ENCODE data around the gene EFNA2.
A peak's percentile ranks its signal among the peaks of the same experiment; 100 is the strongest.

The EFNA2 gene

DNA sequence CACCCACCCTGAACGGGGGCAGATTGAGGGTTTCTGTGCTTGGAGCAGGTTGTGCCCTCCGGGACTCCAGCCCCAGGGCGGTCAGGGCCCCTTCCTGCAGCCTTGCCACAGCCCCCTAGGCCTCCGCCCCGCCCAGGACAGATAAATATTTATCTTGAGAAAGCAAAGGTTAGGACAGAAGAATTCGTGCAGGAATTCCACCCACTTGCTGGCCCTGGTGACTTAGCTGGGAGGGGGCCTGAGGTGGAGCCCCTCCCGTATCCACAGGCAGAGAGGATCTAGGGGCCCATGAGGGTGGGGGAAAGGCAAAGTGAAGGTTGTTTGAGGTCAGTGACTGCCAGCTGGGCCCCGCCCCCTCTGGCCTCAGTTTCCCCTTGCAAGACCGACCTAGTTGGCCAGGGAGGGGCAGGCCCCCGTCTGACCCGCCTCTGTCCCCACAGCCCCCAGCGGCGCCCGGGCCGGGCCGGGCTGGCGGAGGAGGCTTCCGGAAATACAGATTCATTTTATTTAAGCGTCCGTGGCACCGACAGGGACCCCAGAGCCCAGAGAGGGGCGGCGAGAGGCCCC, 32.1 kb upstream of the EFNA2 start:
- Mint-ChIP-seq H3K4me3 (peak overlapping the region; percentile 81 to 92), H3K27me3 (no peaks in the 10 kb centered on the region), H3K27ac (peak overlapping the region; percentile 89), H3K4me1 (peaks cover 26 to 49% of the 10 kb centered on the region in 2 donors), H3K36me3 (peaks cover 34 to 39% of the 10 kb centered on the region in 2 donors), H3K9me3 (no peaks in the 10 kb centered on the region)
- ATAC-seq (replicated peaks) (no peak), DNase-seq (no peak)

- Mint-ChIP-seq H3K4me3 (no peak overlapping the region), H3K27ac (peak overlapping the region; percentile 37)
Observed at GRCh38 chr19:1254081-1254527, 31.6 kb upstream of the EFNA2 start.

DNA sequence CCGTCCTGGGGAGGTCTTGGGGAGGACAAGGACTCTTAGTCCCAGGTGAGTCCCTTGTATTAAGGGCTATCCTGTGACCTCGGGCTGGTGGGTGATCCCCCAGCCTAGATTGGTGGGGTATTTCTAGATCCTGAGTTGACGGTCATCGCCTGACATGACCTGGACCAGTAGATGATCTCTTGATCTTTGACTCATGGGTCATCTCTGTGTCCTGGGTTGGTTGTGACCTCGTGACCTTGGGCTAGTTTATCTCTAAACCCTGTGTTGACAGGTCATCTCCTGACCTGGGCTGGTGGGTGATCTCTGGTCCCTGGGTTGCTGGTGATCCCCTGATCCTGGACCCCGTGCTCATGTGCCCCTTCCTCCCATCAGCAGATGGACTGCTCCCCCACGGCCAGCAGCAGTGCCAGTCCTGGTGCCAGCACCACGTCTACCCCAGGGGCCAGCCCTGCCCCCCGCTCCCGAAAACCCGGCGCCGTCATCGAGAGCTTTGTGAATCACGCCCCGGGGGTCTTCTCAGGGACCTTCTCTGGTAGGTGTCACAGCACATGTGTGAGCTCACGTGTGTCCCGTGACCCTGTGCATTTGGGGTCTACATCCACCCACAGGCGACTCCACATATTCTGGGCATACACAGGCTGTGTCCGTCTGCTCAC, 31.0 kb upstream of the EFNA2 start:
- H3K27me3 Mint-ChIP-seq = no peaks in the 10 kb centered on the region
- H3K36me3 Mint-ChIP-seq = peaks cover 36 to 42% of the 10 kb centered on the region in 2 donors
- no peak for ATAC-seq (replicated peaks)
- no peak for DNase-seq
- peaks cover 31 to 58% of the 10 kb centered on the region in 2 donors for H3K4me1 Mint-ChIP-seq
- H3K4me3 Mint-ChIP-seq = peak overlapping the region; percentile 41 to 54
- peak overlapping the region; percentile 37 for H3K27ac Mint-ChIP-seq
- no peaks in the 10 kb centered on the region for H3K9me3 Mint-ChIP-seq

More at GRCh38 chr19:1254081-1254527, 31.6 kb upstream of the EFNA2 start:
- peaks cover 27 to 52% of the 10 kb centered on the region in 2 donors for H3K4me1 Mint-ChIP-seq
- DNase-seq = no peak
- H3K36me3 Mint-ChIP-seq = peaks cover 35 to 41% of the 10 kb centered on the region in 2 donors
- no peaks in the 10 kb centered on the region for H3K27me3 Mint-ChIP-seq
- no peak for ATAC-seq (replicated peaks)
- H3K9me3 Mint-ChIP-seq = no peaks in the 10 kb centered on the region

- peaks cover 35 to 66% of the 10 kb centered on the region in 2 donors for H3K4me1 Mint-ChIP-seq
- peak overlapping the region; percentile 20 for H3K27ac Mint-ChIP-seq
- ATAC-seq (replicated peaks) = no peak
- H3K36me3 Mint-ChIP-seq = peaks cover 36 to 42% of the 10 kb centered on the region in 2 donors
- H3K9me3 Mint-ChIP-seq = no peaks in the 10 kb centered on the region
- H3K27me3 Mint-ChIP-seq = no peaks in the 10 kb centered on the region
- peak overlapping the region in 1 of 2 donors; percentile 54 for H3K4me3 Mint-ChIP-seq
- no peak for DNase-seq
Observed at GRCh38 chr19:1255186-1256161, 30.2 kb upstream of the EFNA2 start.

GRCh38 chr19:1256646-1257474, 28.8 kb upstream of the EFNA2 start:
- no peaks in the 10 kb centered on the region for H3K27me3 Mint-ChIP-seq
- peak overlapping the region in 1 of 2 donors; percentile 50 for H3K4me3 Mint-ChIP-seq
- H3K27ac Mint-ChIP-seq = peak overlapping the region; percentile 78
- peaks cover 32 to 38% of the 10 kb centered on the region in 2 donors for H3K36me3 Mint-ChIP-seq
- DNase-seq = no peak
- ATAC-seq (replicated peaks) = no peak
- peaks cover 40 to 68% of the 10 kb centered on the region in 2 donors for H3K4me1 Mint-ChIP-seq
- no peaks in the 10 kb centered on the region for H3K9me3 Mint-ChIP-seq

- H3K9me3 Mint-ChIP-seq = no peaks in the 10 kb centered on the region
- peaks cover 29 to 34% of the 10 kb centered on the region in 2 donors for H3K36me3 Mint-ChIP-seq
- H3K4me3 Mint-ChIP-seq = peak overlapping the region; percentile 41 to 56
- H3K4me1 Mint-ChIP-seq = peaks cover 43 to 76% of the 10 kb centered on the region in 2 donors
- ATAC-seq (replicated peaks) (no peak), DNase-seq (no peak)
- H3K27me3 Mint-ChIP-seq = no peaks in the 10 kb centered on the region
- H3K27ac Mint-ChIP-seq = peak overlapping the region; percentile 78
Observed at GRCh38 chr19:1257475-1258162, 28.1 kb upstream of the EFNA2 start.

GRCh38 chr19:1258163-1258492, 27.5 kb upstream of the EFNA2 start:
- no peak for ATAC-seq (replicated peaks)
- no peaks in the 10 kb centered on the region for H3K9me3 Mint-ChIP-seq
- H3K36me3 Mint-ChIP-seq = peaks cover 29 to 34% of the 10 kb centered on the region in 2 donors
- no peak for DNase-seq
- peak overlapping the region; percentile 41 to 56 for H3K4me3 Mint-ChIP-seq
- H3K27ac Mint-ChIP-seq = peak overlapping the region; percentile 78
- H3K4me1 Mint-ChIP-seq = peaks cover 47 to 79% of the 10 kb centered on the region in 2 donors
- H3K27me3 Mint-ChIP-seq = no peaks in the 10 kb centered on the region

GRCh38 chr19:1258707-1259205, 26.9 kb upstream of the EFNA2 start:
- Mint-ChIP-seq H3K36me3 (peaks cover 23 to 32% of the 10 kb centered on the region in 2 donors), H3K4me1 (peaks cover 46 to 79% of the 10 kb centered on the region in 2 donors), H3K9me3 (no peaks in the 10 kb centered on the region), H3K4me3 (peak overlapping the region; percentile 92 to 97), H3K27ac (peak overlapping the region; percentile 98), H3K27me3 (no peaks in the 10 kb centered on the region)
- ATAC-seq (replicated peaks) (no peak), DNase-seq (no peak)

DNA sequence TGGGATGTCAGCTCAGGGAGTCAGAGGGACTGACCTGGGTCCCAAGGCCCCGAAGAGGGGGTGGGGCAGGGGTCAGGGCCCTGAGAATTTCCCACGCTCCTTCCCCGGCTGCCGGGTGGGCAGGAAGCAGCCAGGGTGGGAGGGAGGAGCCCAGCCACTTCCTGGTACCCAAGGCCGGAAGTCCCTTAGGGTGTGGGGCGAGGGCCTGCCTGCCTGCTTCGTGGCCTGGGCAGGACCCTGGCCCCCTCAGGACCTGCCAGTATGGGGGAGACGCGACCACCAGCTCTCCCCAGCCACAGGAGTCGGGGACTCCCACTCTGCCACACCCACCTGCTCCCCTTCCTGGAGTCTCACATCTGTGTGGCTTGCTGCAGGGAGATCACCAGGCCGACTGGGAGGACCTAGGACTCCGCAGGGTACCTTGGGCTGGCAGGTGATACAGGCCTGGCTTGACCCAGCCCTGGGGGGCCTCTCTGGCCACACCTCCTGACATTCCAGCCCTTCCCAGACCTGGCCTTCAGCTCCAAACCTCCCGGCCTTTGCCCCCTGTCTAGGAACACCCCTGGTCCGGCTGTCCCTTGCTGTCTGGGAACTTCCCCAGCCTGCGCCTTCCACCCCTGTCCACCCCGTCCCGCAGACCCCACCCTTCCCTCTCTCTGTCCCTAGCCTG, 26.3 kb upstream of the EFNA2 start:
- H3K36me3 Mint-ChIP-seq = peaks cover 28 to 37% of the 10 kb centered on the region in 2 donors
- H3K27me3 Mint-ChIP-seq = no peaks in the 10 kb centered on the region
- DNase-seq = peak; percentile 72
- peak overlapping the region; percentile 92 to 97 for H3K4me3 Mint-ChIP-seq
- H3K9me3 Mint-ChIP-seq = no peaks in the 10 kb centered on the region
- peak; percentile 43 to 44 for ATAC-seq (replicated peaks)
- H3K27ac Mint-ChIP-seq = peak overlapping the region; percentile 98
- H3K4me1 Mint-ChIP-seq = peaks cover 51 to 83% of the 10 kb centered on the region in 2 donors

DNA sequence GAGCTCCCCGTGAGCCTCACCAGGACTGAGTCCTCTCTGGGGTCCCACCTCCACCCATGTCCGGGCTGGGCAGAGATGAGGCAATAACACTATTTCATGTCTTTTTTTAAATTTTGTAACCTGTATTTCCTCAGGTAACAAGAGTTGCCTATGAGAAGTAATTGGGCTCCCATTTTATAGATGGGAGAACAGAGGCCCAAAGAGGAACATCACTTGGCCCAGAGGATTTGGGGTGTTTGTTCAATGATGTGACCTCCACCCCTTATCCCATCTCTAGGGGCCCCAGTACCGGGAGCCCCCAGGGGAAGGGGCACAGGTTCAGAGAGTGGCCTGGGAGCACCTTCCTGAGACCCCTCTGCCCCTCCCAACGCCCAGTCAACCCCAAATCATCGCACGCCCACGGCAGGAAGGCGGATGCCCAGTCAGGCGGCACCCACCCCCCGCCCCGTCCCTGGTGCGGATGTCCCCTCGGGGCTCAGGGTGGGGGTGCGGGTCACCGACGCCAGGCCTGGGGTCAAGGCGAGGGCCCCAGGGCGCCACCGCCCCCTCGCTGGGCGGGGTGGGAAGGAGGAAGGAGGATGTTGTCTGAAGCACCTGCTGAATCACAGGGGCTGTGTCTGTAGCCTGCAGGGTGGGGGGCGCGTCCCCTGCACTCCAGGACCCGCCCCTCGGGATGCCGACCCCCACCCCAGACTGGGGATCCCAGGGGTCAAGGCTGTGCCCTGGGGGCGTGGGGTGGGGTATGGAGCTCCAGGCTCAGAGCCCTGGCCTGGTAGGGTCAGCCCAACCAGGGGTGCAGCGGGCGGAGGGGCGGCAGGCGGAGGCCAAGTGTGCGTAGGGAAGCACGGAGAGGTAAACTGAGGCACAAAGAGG, 25.6 kb upstream of the EFNA2 start:
- peak; percentile 68 for DNase-seq
- peaks cover 25 to 36% of the 10 kb centered on the region in 2 donors for H3K36me3 Mint-ChIP-seq

DNA sequence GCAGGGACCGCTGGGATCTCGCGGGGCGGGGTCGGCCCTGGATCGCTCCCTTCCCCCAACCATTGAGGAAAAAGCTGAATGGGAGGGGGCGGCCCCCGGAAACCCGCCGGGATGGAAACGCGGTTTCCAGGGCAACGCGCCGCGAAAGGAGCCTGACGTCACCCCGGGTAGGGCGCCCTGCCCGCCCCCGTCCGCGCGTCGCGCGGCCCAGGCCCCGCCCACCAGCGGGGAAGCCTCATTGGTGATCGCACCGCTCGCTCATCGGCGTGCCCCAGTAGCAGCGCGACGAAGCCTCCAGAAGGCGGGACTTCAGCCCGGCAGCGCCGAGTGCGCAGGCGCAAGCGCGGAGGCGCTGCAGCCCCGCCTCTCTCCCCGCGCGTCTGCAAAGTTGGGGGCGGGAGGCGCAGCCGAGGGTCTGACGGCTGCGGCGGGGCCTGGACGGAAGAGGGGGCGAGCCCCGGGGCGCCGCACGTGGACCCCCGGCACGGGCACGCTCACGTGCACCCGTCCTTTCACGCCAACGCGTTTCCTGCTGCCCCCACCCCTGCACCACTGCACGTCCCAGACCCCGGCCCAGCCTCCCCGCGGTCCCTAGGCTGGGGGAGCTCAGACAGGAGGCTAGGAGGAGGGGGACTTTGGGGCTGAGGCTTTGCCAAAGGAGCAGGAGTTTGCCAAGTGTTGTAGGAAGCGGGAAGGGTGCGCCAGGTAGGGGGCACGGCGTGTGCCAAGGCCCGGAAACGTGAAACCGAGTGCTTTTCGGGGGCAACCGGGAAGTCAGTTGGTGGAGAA, 24.7 kb upstream of the EFNA2 start:
- peak; percentile 98 for DNase-seq
- H3K27me3 Mint-ChIP-seq = no peaks in the 10 kb centered on the region
- peak; percentile 65 to 72 for ATAC-seq (replicated peaks)
- peaks cover 21 to 34% of the 10 kb centered on the region in 2 donors for H3K36me3 Mint-ChIP-seq
- no peaks in the 10 kb centered on the region for H3K9me3 Mint-ChIP-seq
- peak overlapping the region; percentile 98 for H3K27ac Mint-ChIP-seq
- peak overlapping the region; percentile 92 to 97 for H3K4me3 Mint-ChIP-seq
- peaks cover 55 to 83% of the 10 kb centered on the region in 2 donors for H3K4me1 Mint-ChIP-seq

More for the DNA sequence above, 25.6 kb upstream of the EFNA2 start:
- no peaks in the 10 kb centered on the region for H3K9me3 Mint-ChIP-seq
- peaks cover 54 to 83% of the 10 kb centered on the region in 2 donors for H3K4me1 Mint-ChIP-seq
- ATAC-seq (replicated peaks) = peak; percentile 29 to 31
- H3K4me3 Mint-ChIP-seq = peak overlapping the region; percentile 92 to 97
- H3K27ac Mint-ChIP-seq = peak overlapping the region; percentile 98
- H3K27me3 Mint-ChIP-seq = no peaks in the 10 kb centered on the region
